Effector memory CD4-positive, alpha-beta T cell (primary cell): ENCODE measurements around the gene NDST4.

Experiments used
- DNase-seq, 3 donors: peaks; one replicate each; pipeline ENCODE4 v3.0.0-alpha.2; 2020
- H3K27ac ChIP-seq: 2 replicates; pipeline ENCODE4 v1.7.0; 2013; ENCODE audit warnings: mild to moderate bottlenecking, low read length, moderate library complexity; ENCODE audit not compliant: insufficient read depth, poor library complexity, severe bottlenecking
- H3K27me3 ChIP-seq: replicated peaks from 2 replicates; pipeline ENCODE4 v1.7.0; 2013; ENCODE audit warnings: mild to moderate bottlenecking, low read length; ENCODE audit not compliant: insufficient read depth, control insufficient read depth, poor library complexity, severe bottlenecking
- H3K36me3 ChIP-seq: 2 replicates; pipeline ENCODE4 v1.7.0; 2013; ENCODE audit warnings: mild to moderate bottlenecking, low read length, moderate library complexity; ENCODE audit not compliant: control insufficient read depth, insufficient read depth
- H3K4me1 ChIP-seq: 2 replicates; pipeline ENCODE4 v1.7.0; 2013; ENCODE audit warnings: low read length, mild to moderate bottlenecking; ENCODE audit not compliant: control insufficient read depth, insufficient read depth, poor library complexity, severe bottlenecking
- H3K4me3 ChIP-seq: 2 replicates; pipeline ENCODE4 v1.7.0; 2013; ENCODE audit warnings: low read length, low read depth, mild to moderate bottlenecking; ENCODE audit not compliant: insufficient read depth, poor library complexity, severe bottlenecking
- H3K9me3 ChIP-seq: 2 replicates; pipeline ENCODE4 v1.7.0; 2013; ENCODE audit warnings: mild to moderate bottlenecking, low read length, moderate library complexity; ENCODE audit not compliant: control insufficient read depth

NDST4 gene

GRCh38 chr4:114879916-114880669 is 233.3 kb downstream of the NDST4 start:
- no peaks in the 10 kb centered on the region for H3K27me3 ChIP-seq
- H3K27ac ChIP-seq: no peak overlapping the region
- no peak for DNase-seq
- no peak overlapping the region for H3K4me3 ChIP-seq
- H3K9me3 ChIP-seq: no peaks in the 10 kb centered on the region
- no peaks in the 10 kb centered on the region for H3K4me1 ChIP-seq
- no peaks in the 10 kb centered on the region for H3K36me3 ChIP-seq

DNA sequence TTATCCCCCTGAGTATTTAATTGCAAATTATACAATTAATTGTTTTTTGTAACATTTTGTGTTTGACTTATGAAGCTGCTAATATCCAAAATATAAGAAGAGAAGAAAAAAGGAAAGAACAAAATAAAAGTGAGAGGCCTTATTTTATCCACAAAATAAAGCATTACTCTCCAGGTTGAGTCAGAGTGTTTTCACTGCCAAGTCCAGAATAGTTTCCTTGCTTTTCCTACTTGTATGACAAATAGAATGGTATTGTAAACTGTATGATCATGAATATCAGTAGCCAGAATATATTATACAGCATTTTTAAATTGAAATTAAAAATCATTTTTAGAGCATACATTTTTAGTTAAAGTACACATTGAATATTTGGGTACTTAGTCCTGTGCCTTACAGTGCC is 237.8 kb downstream of the NDST4 start:
- no peak for DNase-seq
- Histone ChIP-seq H3K27me3 (no peaks in the 10 kb centered on the region), H3K4me3 (no peak overlapping the region), H3K4me1 (no peaks in the 10 kb centered on the region), H3K9me3 (no peaks in the 10 kb centered on the region), H3K27ac (no peak overlapping the region), H3K36me3 (no peaks in the 10 kb centered on the region)

DNA sequence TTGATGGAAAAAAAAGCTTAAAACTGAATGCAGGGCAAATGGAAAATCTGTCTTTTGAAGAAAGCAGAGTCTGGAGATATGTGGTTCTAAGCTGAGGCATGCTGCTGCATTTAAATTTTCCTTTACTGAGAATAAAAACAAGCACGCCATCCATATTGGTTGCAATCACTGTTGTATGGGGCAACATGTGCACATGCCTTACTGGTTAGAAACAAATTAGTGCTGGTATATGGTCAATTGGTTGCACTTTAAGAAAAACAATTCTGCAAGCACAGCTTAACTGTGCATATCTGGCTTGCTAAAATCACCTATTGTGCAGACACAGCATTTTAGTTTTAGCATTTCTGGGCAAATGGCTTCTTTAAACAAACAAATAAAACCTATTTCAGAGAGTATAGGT is 239.1 kb downstream of the NDST4 start:
- H3K36me3 ChIP-seq: no peaks in the 10 kb centered on the region
- H3K27me3 ChIP-seq: no peaks in the 10 kb centered on the region
- no peaks in the 10 kb centered on the region for H3K9me3 ChIP-seq
- H3K27ac ChIP-seq: no peak overlapping the region
- no peaks in the 10 kb centered on the region for H3K4me1 ChIP-seq
- no peak for DNase-seq
- no peak overlapping the region for H3K4me3 ChIP-seq

DNA sequence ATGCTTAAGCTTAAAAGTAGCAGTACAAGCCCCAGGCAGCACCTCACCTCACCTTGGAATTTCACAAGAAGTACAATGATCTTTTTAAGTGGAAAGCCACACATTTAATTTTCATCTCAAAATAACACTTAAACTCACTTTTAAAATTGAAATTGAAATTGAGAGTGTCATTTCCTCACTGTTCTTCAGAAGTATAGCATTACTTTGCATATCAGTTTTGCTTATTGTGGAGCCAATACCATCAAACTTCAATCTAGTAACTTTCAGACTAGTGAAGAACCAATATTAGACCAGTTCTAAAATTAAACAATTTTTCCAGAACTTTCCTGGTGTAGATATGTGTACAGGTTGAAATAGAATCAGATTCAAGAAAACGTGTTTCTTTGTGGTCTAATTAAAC is 242.4 kb downstream of the NDST4 start:
- Histone ChIP-seq H3K4me3 (no peak overlapping the region), H3K27me3 (no peaks in the 10 kb centered on the region), H3K27ac (no peak overlapping the region), H3K4me1 (no peaks in the 10 kb centered on the region), H3K9me3 (no peaks in the 10 kb centered on the region), H3K36me3 (no peaks in the 10 kb centered on the region)
- no peak for DNase-seq

GRCh38 chr4:114866901-114867670 is 246.3 kb downstream of the NDST4 start:
- H3K4me3 ChIP-seq: no peak overlapping the region
- H3K4me1 ChIP-seq: no peaks in the 10 kb centered on the region
- no peak overlapping the region for H3K27ac ChIP-seq
- no peak for DNase-seq
- no peaks in the 10 kb centered on the region for H3K9me3 ChIP-seq
- no peaks in the 10 kb centered on the region for H3K27me3 ChIP-seq
- H3K36me3 ChIP-seq: no peaks in the 10 kb centered on the region

- Histone ChIP-seq H3K27ac (no peak overlapping the region), H3K4me3 (no peak overlapping the region), H3K9me3 (no peaks in the 10 kb centered on the region), H3K4me1 (no peaks in the 10 kb centered on the region), H3K27me3 (no peaks in the 10 kb centered on the region), H3K36me3 (no peaks in the 10 kb centered on the region)
- DNase-seq: no peak
Observed at GRCh38 chr4:114864060-114864459, 249.4 kb downstream of the NDST4 start.

DNA sequence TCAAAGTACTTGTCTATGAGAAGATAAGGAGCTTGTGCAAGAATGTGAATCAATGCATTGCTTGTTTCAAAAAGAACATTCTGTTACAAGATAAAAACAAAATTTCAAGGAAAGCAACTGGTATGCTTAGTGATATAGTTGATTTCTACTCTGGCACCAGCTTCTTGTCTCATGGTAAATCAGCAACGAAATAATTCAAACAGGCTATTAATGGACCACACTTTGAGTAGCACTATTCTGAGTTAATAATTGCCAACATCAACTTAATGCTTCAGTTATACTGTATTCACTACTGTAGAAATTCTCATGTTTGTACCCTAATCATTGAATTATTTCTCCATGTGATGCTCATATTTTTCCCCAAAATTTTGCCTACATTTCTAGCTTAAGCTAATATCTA is 252.6 kb downstream of the NDST4 start:
- H3K9me3 ChIP-seq: no peaks in the 10 kb centered on the region
- DNase-seq: no peak
- H3K27me3 ChIP-seq: no peaks in the 10 kb centered on the region
- no peak overlapping the region for H3K4me3 ChIP-seq
- H3K27ac ChIP-seq: no peak overlapping the region
- H3K4me1 ChIP-seq: no peaks in the 10 kb centered on the region
- H3K36me3 ChIP-seq: no peaks in the 10 kb centered on the region

- Histone ChIP-seq H3K36me3 (no peaks in the 10 kb centered on the region), H3K27ac (no peak overlapping the region), H3K4me1 (no peaks in the 10 kb centered on the region), H3K27me3 (no peaks in the 10 kb centered on the region), H3K4me3 (no peak overlapping the region), H3K9me3 (no peaks in the 10 kb centered on the region)
- DNase-seq: no peak
Observed at GRCh38 chr4:114857831-114858230, 255.6 kb downstream of the NDST4 start.

GRCh38 chr4:114839986-114840385 is 273.4 kb downstream of the NDST4 start:
- Histone ChIP-seq H3K27ac (no peak overlapping the region), H3K4me3 (no peak overlapping the region), H3K27me3 (no peaks in the 10 kb centered on the region), H3K9me3 (no peaks in the 10 kb centered on the region), H3K36me3 (no peaks in the 10 kb centered on the region), H3K4me1 (no peaks in the 10 kb centered on the region)
- DNase-seq: no peak

DNA sequence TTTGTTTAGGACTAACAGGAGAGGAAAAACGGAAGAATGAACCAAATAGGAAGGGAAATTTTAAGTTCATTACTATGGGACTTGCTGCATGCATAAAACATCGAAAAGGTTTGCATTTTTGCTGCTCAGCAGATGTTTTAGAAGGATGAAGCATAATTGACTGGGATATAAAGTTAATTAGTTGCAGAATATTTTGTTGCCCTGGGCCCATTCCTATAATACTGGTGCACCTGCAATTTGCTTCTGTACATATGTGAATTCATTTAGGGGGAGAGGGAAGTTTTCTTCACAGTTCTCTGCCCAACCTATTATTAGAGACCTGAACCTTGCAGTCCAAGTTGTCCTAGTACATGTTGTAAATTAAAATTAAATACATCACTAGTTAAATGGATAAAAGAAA is 282.8 kb downstream of the NDST4 start:
- H3K27ac ChIP-seq: no peak overlapping the region

More for the DNA sequence above, 282.8 kb downstream of the NDST4 start:
- Histone ChIP-seq H3K4me3 (no peak overlapping the region), H3K36me3 (no peaks in the 10 kb centered on the region), H3K27me3 (no peaks in the 10 kb centered on the region), H3K9me3 (no peaks in the 10 kb centered on the region), H3K4me1 (no peaks in the 10 kb centered on the region)
- DNase-seq: no peak
